Liver (tissue), 9 donors: ENCODE results near the gene AGBL4. TPM values are rescaled to one million over a fixed set of nuclear protein-coding genes. Genes with fewer than 3 reads are reported as not detected.

ENCODE experiments used
- DNase-seq: peaks from one replicate; pipeline ENCODE4 v3.0.0-alpha.2; 2017; ENCODE audit warnings: low spot score
- H3K27ac ChIP-seq, 2 donors: one replicate each; pipeline ENCODE4 v1.7.0; 2013; ENCODE audit warnings: inconsistent platforms in 2 of 2, low read length in 2 of 2, control low read depth in 1 of 2, low read depth in 1 of 2, mild to moderate bottlenecking in 1 of 2
- H3K27me3 ChIP-seq, 4 donors: one replicate each; pipeline versions ENCODE4 v1.6.1 to v1.7.0; 2013; ENCODE audit warnings: low read length in 3 of 4, inconsistent platforms in 1 of 4, mild to moderate bottlenecking in 1 of 4, moderate library complexity in 1 of 4; ENCODE audit not compliant: control insufficient read depth in 4 of 4, insufficient read depth in 4 of 4
- H3K36me3 ChIP-seq, 4 donors: one replicate each; pipeline versions ENCODE4 v1.6.1 to v1.7.0; 2013; ENCODE audit warnings: low read length in 3 of 4, mild to moderate bottlenecking in 3 of 4, low read depth in 1 of 4, moderate library complexity in 1 of 4; ENCODE audit not compliant: control insufficient read depth in 4 of 4, insufficient read depth in 3 of 4
- H3K4me1 ChIP-seq, 4 donors: one replicate each; pipeline versions ENCODE4 v1.6.1 to v1.7.0; 2013; ENCODE audit warnings: low read length in 3 of 4, mild to moderate bottlenecking in 3 of 4, moderate library complexity in 1 of 4; ENCODE audit not compliant: control insufficient read depth in 4 of 4, insufficient read depth in 4 of 4
- H3K4me3 ChIP-seq, 3 donors: one replicate each; pipeline versions ENCODE4 v1.6.1 to v1.7.0; 2013; ENCODE audit warnings: low read length in 3 of 3, control low read depth in 1 of 3, low read depth in 1 of 3, mild to moderate bottlenecking in 1 of 3
- H3K9ac ChIP-seq, 2 donors: one replicate each; pipeline ENCODE4 v1.7.0; 2013; ENCODE audit warnings: low read length in 2 of 2, mild to moderate bottlenecking in 2 of 2, moderate library complexity in 2 of 2, control low read depth in 1 of 2, low read depth in 1 of 2
- H3K9me3 ChIP-seq, 4 donors: one replicate each; pipeline versions ENCODE4 v1.6.1 to v1.7.0; 2013; ENCODE audit warnings: low read length in 3 of 4; ENCODE audit not compliant: control insufficient read depth in 4 of 4
- EGR1 ChIP-seq, 2 donors: IDR thresholded peaks; 2 replicates each; pipeline ENCODE4 v1.6.1; 2016 to 2018; ENCODE audit warnings: antibody characterized with exemption in 2 of 2, low read depth in 2 of 2
- FOXA1 ChIP-seq: IDR thresholded peaks from 2 replicates; pipeline ENCODE4 v1.6.1; 2016; ENCODE audit warnings: antibody characterized with exemption
- FOXA2 ChIP-seq: IDR thresholded peaks from 2 replicates; pipeline ENCODE4 v1.6.1; 2016; ENCODE audit warnings: antibody characterized with exemption
- GABPA ChIP-seq, 2 donors: IDR thresholded peaks in 1 of 2; conservative IDR thresholded peaks in 1 of 2; 2 replicates each; pipeline ENCODE4 v1.6.1; 2016; ENCODE audit warnings: antibody characterized with exemption in 2 of 2, mild to moderate bottlenecking in 1 of 2, moderate library complexity in 1 of 2
- HNF4G ChIP-seq: IDR thresholded peaks from 2 replicates; pipeline ENCODE4 v1.6.1; 2016; ENCODE audit warnings: antibody characterized with exemption
- NR2F2 ChIP-seq: IDR thresholded peaks from 2 replicates; pipeline ENCODE4 v1.6.1; 2016; ENCODE audit warnings: antibody characterized with exemption
- RAD21 ChIP-seq, 2 donors: IDR thresholded peaks; 2 replicates each; pipeline ENCODE4 v1.6.1; 2016; ENCODE audit warnings: antibody characterized with exemption in 2 of 2, mild to moderate bottlenecking in 2 of 2
- RXRA ChIP-seq, 2 donors: IDR thresholded peaks; 2 replicates each; pipeline ENCODE4 v1.6.1; 2017 to 2018; ENCODE audit warnings: antibody characterized with exemption in 2 of 2, mild to moderate bottlenecking in 1 of 2
- SP1 ChIP-seq: IDR thresholded peaks from 2 replicates; pipeline ENCODE4 v1.6.1; 2018; ENCODE audit warnings: antibody characterized with exemption, mild to moderate bottlenecking
- WGBS: extraction: QIAGEN DNeasy Blood & Tissue Kit; methylation state at CpG from one replicate; pipeline ENCODE4 v1.1.7; 2013; 5-methylcytosine and 5-hydroxymethylcytosine counted together
- polyA plus RNA-seq, 2 donors: library from polyadenylated mRNA; stranded (reverse) in 1 of 2; unstranded in 1 of 2; fragments of 200-250 nt in 1 of 2; fragments of >200 nt in 1 of 2; fragmentation: Nextera tagmentation in 1 of 2; extraction: Ambion mirVana in 1 of 2; gene quantifications; one replicate each; pipeline versions ENCODE4 v1.2.1 to v1.2.3, GENCODE V29; 2013 to 2015
- total RNA-seq, 2 donors: library from RNA; depleted of rRNA; stranded (reverse); fragments of >200 nt; gene quantifications; one replicate each; pipeline ENCODE4 v1.2.3, GENCODE V29; 2014
- TF ChIP-seq, protein P1 (sequence below): IDR thresholded peaks from 2 replicates; pipeline ENCODE4 v1.6.1; 2016; ENCODE audit warnings: antibody characterized with exemption
- TF ChIP-seq, protein P2 (sequence below): IDR thresholded peaks from 2 replicates; pipeline ENCODE4 v1.6.1; 2016; ENCODE audit warnings: antibody characterized with exemption
- TF ChIP-seq, protein P3 (sequence below): fragments of 150-350 bp; IDR thresholded peaks from 2 replicates; pipeline ENCODE4 v1.5.1; 2017; ENCODE audit warnings: improper control_type of control experiment, low read depth, low read length; ENCODE audit not compliant: missing input control
- TF ChIP-seq, protein P4 (sequence below): IDR thresholded peaks from 2 replicates; pipeline ENCODE4 v1.6.1; 2016; ENCODE audit warnings: antibody characterized with exemption
- TF ChIP-seq, protein P5 (sequence below): IDR thresholded peaks from 2 replicates; pipeline ENCODE4 v1.6.1; 2016; ENCODE audit warnings: antibody characterized with exemption, mild to moderate bottlenecking
- donor health status: healthy.
- donor health status: healthy.
- donor health status: healthy.
- donor health status: healthy.
- donor health status: healthy.

The AGBL4 gene
- total and polyA plus RNA-seq, 4 donors, result 0.75 to 0.76 TPM; not detected in 2

GRCh38 chr1:48560116-48560515 lies 1463.6 kb downstream of the AGBL4 start:
- H3K4me3 ChIP-seq, result no peak overlapping the region
- no peak overlapping the region for H3K27ac ChIP-seq
- no peaks in the 10 kb centered on the region for H3K36me3 ChIP-seq
- no peaks in the 10 kb centered on the region for H3K27me3 ChIP-seq
- no peaks in the 10 kb centered on the region for H3K9me3 ChIP-seq
- H3K9ac ChIP-seq, result no peak overlapping the region
- TF ChIP-seq FOXA2, result no peak
- TF ChIP-seq, protein P1, sequence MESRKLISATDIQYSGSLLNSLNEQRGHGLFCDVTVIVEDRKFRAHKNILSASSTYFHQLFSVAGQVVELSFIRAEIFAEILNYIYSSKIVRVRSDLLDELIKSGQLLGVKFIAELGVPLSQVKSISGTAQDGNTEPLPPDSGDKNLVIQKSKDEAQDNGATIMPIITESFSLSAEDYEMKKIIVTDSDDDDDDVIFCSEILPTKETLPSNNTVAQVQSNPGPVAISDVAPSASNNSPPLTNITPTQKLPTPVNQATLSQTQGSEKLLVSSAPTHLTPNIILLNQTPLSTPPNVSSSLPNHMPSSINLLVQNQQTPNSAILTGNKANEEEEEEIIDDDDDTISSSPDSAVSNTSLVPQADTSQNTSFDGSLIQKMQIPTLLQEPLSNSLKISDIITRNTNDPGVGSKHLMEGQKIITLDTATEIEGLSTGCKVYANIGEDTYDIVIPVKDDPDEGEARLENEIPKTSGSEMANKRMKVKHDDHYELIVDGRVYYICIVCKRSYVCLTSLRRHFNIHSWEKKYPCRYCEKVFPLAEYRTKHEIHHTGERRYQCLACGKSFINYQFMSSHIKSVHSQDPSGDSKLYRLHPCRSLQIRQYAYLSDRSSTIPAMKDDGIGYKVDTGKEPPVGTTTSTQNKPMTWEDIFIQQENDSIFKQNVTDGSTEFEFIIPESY, result no peak
- TF ChIP-seq EGR1 (IDR thresholded peaks at IDR 0.05; ENCODE audit: low read depth in 2 of 2), result no peak
- TF ChIP-seq FOXA1, result no peak
- TF ChIP-seq HNF4G, result no peak
- no peak for TF ChIP-seq SP1
- TF ChIP-seq, protein P2, sequence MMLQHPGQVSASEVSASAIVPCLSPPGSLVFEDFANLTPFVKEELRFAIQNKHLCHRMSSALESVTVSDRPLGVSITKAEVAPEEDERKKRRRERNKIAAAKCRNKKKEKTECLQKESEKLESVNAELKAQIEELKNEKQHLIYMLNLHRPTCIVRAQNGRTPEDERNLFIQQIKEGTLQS, result no peak
- TF ChIP-seq NR2F2, result no peak
- TF ChIP-seq, protein P3, sequence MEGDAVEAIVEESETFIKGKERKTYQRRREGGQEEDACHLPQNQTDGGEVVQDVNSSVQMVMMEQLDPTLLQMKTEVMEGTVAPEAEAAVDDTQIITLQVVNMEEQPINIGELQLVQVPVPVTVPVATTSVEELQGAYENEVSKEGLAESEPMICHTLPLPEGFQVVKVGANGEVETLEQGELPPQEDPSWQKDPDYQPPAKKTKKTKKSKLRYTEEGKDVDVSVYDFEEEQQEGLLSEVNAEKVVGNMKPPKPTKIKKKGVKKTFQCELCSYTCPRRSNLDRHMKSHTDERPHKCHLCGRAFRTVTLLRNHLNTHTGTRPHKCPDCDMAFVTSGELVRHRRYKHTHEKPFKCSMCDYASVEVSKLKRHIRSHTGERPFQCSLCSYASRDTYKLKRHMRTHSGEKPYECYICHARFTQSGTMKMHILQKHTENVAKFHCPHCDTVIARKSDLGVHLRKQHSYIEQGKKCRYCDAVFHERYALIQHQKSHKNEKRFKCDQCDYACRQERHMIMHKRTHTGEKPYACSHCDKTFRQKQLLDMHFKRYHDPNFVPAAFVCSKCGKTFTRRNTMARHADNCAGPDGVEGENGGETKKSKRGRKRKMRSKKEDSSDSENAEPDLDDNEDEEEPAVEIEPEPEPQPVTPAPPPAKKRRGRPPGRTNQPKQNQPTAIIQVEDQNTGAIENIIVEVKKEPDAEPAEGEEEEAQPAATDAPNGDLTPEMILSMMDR, result no peak
- TF ChIP-seq, protein P4, sequence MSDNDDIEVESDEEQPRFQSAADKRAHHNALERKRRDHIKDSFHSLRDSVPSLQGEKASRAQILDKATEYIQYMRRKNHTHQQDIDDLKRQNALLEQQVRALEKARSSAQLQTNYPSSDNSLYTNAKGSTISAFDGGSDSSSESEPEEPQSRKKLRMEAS, result no peak
- TF ChIP-seq, protein P5, sequence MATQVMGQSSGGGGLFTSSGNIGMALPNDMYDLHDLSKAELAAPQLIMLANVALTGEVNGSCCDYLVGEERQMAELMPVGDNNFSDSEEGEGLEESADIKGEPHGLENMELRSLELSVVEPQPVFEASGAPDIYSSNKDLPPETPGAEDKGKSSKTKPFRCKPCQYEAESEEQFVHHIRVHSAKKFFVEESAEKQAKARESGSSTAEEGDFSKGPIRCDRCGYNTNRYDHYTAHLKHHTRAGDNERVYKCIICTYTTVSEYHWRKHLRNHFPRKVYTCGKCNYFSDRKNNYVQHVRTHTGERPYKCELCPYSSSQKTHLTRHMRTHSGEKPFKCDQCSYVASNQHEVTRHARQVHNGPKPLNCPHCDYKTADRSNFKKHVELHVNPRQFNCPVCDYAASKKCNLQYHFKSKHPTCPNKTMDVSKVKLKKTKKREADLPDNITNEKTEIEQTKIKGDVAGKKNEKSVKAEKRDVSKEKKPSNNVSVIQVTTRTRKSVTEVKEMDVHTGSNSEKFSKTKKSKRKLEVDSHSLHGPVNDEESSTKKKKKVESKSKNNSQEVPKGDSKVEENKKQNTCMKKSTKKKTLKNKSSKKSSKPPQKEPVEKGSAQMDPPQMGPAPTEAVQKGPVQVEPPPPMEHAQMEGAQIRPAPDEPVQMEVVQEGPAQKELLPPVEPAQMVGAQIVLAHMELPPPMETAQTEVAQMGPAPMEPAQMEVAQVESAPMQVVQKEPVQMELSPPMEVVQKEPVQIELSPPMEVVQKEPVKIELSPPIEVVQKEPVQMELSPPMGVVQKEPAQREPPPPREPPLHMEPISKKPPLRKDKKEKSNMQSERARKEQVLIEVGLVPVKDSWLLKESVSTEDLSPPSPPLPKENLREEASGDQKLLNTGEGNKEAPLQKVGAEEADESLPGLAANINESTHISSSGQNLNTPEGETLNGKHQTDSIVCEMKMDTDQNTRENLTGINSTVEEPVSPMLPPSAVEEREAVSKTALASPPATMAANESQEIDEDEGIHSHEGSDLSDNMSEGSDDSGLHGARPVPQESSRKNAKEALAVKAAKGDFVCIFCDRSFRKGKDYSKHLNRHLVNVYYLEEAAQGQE, result no peak
- no peaks in the 10 kb centered on the region for H3K4me1 ChIP-seq
- DNase-seq, result no peak
- WGBS, result 100% methylated on average over 1 of the region's 1 CpG

- TF ChIP-seq, protein P2, result no peak
- no peak for TF ChIP-seq FOXA2
- TF ChIP-seq RXRA (IDR thresholded peaks at IDR 0.05), result no peak
- no peak for TF ChIP-seq SP1
- no peak for TF ChIP-seq GABPA (IDR thresholded peaks at IDR 0.05 in 1 of 2, conservative IDR thresholded peaks at IDR 0.05 in 1 of 2)
- no peak for TF ChIP-seq RAD21 (IDR thresholded peaks at IDR 0.05)
- TF ChIP-seq, protein P1, result no peak
- H3K27me3 ChIP-seq, result no peaks in the 10 kb centered on the region
- no peaks in the 10 kb centered on the region for H3K36me3 ChIP-seq
- 93% methylated on average over 2 of the region's 2 CpGs for WGBS
- no peak overlapping the region for H3K4me3 ChIP-seq
- DNase-seq, result no peak
- no peaks in the 10 kb centered on the region for H3K4me1 ChIP-seq
- no peaks in the 10 kb centered on the region for H3K9me3 ChIP-seq
- no peak overlapping the region for H3K27ac ChIP-seq
- H3K9ac ChIP-seq, result no peak overlapping the region
Measured at GRCh38 chr1:48558366-48558765, 1465.4 kb downstream of the AGBL4 start.
